Measurements from ENCODE around the gene BATF3. TPM values are rescaled to one million over a fixed set of nuclear protein-coding genes. Genes with fewer than 3 reads are reported as not detected.

BATF3 gene
- total RNA-seq, 1 experiment from 2014 or later, result 2.1 TPM

DNA sequence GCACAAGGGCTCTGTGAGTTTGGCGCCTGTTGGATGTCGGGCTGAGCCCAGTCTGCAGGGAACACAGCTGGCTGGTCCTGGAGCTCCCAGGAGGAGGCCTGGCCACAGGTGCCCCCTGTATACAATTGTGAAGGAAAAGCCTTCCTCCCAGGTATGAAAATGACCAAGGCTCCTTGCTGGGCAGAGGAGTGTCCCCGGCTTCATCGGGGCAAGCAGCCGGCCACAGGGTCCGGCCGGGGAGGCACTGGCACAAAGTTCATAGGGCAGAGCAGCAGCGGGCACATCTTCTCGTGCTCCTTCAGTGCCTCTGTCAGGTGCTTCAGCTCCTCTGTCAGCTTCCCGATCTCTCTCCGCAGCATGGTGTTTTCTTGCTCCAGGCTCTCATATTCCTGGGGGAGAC is 13.0 kb downstream of the BATF3 start:
- no CpG with 5 or more reads among the region's 11 CpGs for WGBS (ENCODE audit: extremely low coverage, insufficient read length, low lambda C conversion rate)
- no peak overlapping the region for H3K27ac Mint-ChIP-seq
- DNase-seq, result peak; percentile 21

More for the DNA sequence above, 13.0 kb downstream of the BATF3 start:
- Histone ChIP-seq H2BK15ac (ENCODE audit: low read depth, low read length) (no peak overlapping the region), H2AK5ac (ENCODE audit: insufficient read length, low read length) (no peak overlapping the region), H3K14ac (ENCODE audit: insufficient read depth, low read length) (no peak overlapping the region), H4K91ac (ENCODE audit: insufficient read length, low read depth, low read length) (no peak overlapping the region), H2AFZ (ENCODE audit: low read length) (no peak overlapping the region), H4K8ac (replicated peaks; ENCODE audit: insufficient read length, low read depth, low read length) (no peak overlapping the region), H4K20me1 (ENCODE audit: control insufficient read depth, insufficient read depth, insufficient read length) (no peaks in the 10 kb centered on the region), H2BK120ac (ENCODE audit: low read depth, low read length, poor library complexity, severe bottlenecking) (no peak overlapping the region), H3K27ac (ENCODE audit: insufficient read length, low read depth, low read length) (no peak overlapping the region), H3K9me3 (ENCODE audit: control insufficient read depth, low read depth, low read length) (no peaks in the 10 kb centered on the region), H3K23me2 (ENCODE audit: insufficient read length, low read depth, low read length, poor library complexity, severe bottlenecking) (no peaks in the 10 kb centered on the region), H2BK12ac (ENCODE audit: insufficient read length, low read depth, low read length) (no peak overlapping the region), H2BK20ac (ENCODE audit: low read depth, low read length, poor library complexity, severe bottlenecking) (no peak overlapping the region), H3K4ac (ENCODE audit: low read depth, low read length) (no peak overlapping the region), H3K56ac (ENCODE audit: insufficient read length, low read depth, low read length) (no peak overlapping the region), H3K79me1 (ENCODE audit: insufficient read depth, low read depth, low read length, poor library complexity, severe bottlenecking) (no peaks in the 10 kb centered on the region), H2BK5ac (ENCODE audit: insufficient read length, low read length) (no peak overlapping the region), H3K23ac (ENCODE audit: insufficient read length, low read depth, low read length) (no peak overlapping the region), H3K18ac (ENCODE audit: insufficient read length, low read depth, low read length) (no peak overlapping the region), H3K4me2 (ENCODE audit: insufficient read depth, insufficient read length, low read length) (no peak overlapping the region), H3T11ph (ENCODE audit: low read length) (no peak overlapping the region), H4K5ac (ENCODE audit: insufficient read length, low read depth, low read length) (no peak overlapping the region), H3K9ac (ENCODE audit: extremely low read depth, insufficient read length, low read length) (no peak overlapping the region), H3K4me1 (ENCODE audit: insufficient read depth, low read length) (peaks cover 5% of the 10 kb centered on the region; the same call in 1 of the 2 replicates), H3K27me3 (ENCODE audit: insufficient read depth, low read length) (no peaks in the 10 kb centered on the region), H3K79me2 (ENCODE audit: insufficient read depth, low read length) (no peaks in the 10 kb centered on the region)
- H3K36me3 Mint-ChIP-seq (ENCODE audit: insufficient read depth in 1 of 3, low read depth in 3 of 3), result no peaks in the 10 kb centered on the region
- no peaks in the 10 kb centered on the region; a peak in 1 of 5 replicates for H3K9me3 Mint-ChIP-seq
- peaks cover 15% of the 10 kb centered on the region for H3K27me3 Mint-ChIP-seq (ENCODE audit: low read depth)
- peaks cover 3 to 10% of the 10 kb centered on the region in 2 experiments; a peak in 2 of 4 replicates for H3K4me1 Mint-ChIP-seq
- TF ChIP-seq CTCF (conservative IDR thresholded peaks at IDR 0.05), result no peak
- no peak overlapping the region for H3K4me3 Mint-ChIP-seq
